GM12875 (cell line): Measurements from ENCODE around the gene TMEM127.

Experiments
- H3K4me3 ChIP-seq: one replicate; pipeline ENCODE4 v1.5.1; 2011; ENCODE audit warnings: low read depth, low read length, control low read depth
- CTCF ChIP-seq: IDR thresholded peaks from 2 replicates; pipeline ENCODE4 v1.5.1; 2011; ENCODE audit warnings: low read depth, mild to moderate bottlenecking, control low read depth, inconsistent platforms, low read length, moderate library complexity, borderline replicate concordance; ENCODE audit not compliant: insufficient read depth

TMEM127 gene

GRCh38 chr2:96204836-96205624 is 60.8 kb downstream of the TMEM127 start:
- no peak for TF ChIP-seq CTCF
- no peak overlapping the region for H3K4me3 ChIP-seq

- TF ChIP-seq CTCF = no peak
- no peak overlapping the region for H3K4me3 ChIP-seq
These were observed 62.4 kb downstream of the TMEM127 start for GRCh38 chr2:96203130-96204028.

- TF ChIP-seq CTCF = no peak
These were observed 63.5 kb downstream of the TMEM127 start for GRCh38 chr2:96202152-96202854.

GRCh38 chr2:96201338-96201737 is 64.5 kb downstream of the TMEM127 start:
- TF ChIP-seq CTCF = no peak
- no peak overlapping the region for H3K4me3 ChIP-seq

More at GRCh38 chr2:96202152-96202854, 63.5 kb downstream of the TMEM127 start:
- H3K4me3 ChIP-seq = no peak overlapping the region

- no peak for TF ChIP-seq CTCF
- H3K4me3 ChIP-seq = no peak overlapping the region
These were observed 66.9 kb downstream of the TMEM127 start for GRCh38 chr2:96198921-96199320.
